Activated gamma-delta T cell treated with anti-CD3 and anti-CD28 coated beads, Interleukin-2, amount 50 U/mL, for 16 hours (primary cell): ENCODE measurements around the gene TESK2.
"Not testable (repeated sequence)": the region's sequence is repeated elsewhere in the genome, so short reads cannot be mapped to it uniquely, and the experiment has no call there.

Source experiments
- DNase-seq: peaks from one replicate; pipeline ENCODE4 v3.0.0-alpha.2; 2020; ENCODE audit warnings: low read depth

Gene TESK2

DNA sequence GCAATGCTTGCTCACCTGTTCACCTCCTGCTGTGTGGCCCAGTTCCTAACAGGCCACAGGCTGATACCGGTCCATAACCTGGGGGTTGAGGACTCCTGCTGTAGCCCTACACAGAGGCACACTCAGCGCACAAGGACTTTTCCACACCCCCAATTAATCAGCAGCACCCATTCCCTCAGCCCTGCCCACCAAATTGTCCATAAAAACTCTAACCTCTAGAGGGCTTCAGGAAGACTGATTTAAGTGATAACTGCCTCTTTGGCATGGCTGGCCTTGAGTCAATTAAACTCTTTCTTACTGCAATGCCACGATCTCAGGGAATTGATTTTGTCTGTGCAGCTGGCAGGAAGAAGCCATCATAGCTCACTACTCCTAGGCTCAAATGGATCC lies 79.5 kb downstream of the TESK2 start:
- DNase-seq, result no peak

DNA sequence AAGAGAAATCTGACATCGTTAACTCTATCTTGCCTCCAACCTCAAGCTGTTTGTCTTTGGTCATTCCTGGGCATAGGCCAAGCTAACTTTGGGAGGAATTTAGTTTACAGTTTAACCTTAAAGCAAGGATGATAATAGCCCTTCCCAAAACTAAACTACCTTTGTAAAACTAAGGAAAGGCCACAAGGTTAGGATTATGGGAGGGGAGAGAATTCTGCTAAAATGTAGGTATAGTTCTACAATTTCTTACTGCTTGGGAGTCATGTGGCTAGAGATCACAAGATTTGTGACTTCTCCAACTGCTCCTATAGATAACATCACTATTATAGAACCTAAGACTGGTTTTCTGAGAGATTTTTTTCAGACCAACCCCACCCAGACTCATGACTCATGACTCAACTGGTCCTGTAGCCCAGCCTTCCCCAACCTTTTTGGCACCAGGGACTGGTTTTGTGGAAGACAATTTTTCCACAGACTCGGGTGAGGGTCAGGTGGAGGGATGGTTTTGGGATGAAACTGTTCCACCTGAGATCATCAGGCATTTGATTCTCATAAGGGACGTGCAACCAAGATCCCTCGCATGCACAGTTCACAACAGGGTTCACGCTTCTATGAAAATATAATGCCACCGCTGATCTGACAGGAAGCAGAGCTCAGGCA lies 80.0 kb downstream of the TESK2 start:
- no peak for DNase-seq

DNA sequence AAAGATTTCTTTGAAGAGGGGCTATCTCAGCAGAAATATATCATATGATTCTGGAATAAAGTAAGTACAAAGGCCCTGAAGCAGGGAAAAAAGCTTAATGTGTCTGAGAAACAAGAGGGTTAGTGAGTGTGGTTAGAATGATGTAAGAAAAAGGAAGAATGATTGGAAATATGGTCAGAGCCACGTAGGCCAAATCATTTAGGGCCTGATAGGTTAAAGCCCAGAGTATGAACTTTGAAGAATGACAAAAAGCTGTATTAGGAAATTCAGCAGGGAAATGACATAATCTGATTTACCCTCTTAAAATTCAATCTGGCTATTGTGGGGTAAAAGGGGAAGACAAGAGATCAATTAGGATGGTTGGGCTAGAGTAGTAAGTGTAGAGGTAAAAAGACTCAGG lies 81.7 kb downstream of the TESK2 start:
- no peak for DNase-seq

DNA sequence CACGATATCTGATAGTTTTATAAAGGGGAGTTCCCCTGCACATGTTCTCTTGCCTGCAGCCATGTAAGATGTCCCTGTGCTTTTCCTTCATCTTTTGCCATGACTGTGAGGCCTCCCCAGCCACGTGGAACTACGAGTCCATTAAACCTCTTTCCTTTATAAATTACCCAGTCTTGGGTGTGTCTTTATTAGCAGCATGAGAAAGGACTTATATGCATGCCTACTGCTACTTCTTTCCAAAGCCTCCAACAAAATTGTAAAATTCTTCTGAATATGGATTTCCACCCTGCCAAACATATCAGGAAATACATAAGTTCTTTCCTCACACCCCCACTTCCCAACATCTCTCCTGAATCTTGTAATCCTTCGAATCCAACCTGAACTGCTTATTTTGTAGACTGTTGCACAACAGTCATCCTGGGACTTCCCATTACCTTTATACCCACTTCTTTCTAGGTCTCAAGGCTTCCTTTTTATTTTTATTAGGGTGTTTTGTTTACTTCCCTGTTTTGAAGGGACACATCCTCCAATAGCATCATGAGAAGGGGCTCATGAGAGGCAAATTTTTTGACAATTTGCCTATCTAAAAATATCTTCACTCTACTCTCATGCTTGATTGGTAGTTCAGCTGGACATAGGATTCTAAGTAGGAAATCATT lies 83.2 kb downstream of the TESK2 start:
- no peak for DNase-seq

DNA sequence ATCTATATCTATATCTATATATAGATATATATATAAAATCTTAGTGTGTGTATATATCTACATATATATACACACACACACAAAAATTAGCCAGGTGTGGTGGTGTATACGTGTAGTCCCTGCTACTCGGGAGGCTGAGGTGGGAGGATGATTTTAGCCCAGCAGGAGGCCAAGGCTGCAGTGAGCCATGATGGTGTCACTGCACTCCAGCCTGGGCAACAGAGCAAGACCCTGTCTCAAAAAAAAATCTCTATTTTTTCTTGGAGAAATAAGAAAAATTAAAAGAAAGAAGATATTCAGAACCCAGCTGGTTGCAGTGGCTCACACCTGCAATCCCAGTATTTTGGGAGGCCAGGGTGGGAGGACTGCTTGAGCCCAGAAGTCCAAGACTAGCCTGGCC lies 85.3 kb downstream of the TESK2 start:
- no peak for DNase-seq

DNA sequence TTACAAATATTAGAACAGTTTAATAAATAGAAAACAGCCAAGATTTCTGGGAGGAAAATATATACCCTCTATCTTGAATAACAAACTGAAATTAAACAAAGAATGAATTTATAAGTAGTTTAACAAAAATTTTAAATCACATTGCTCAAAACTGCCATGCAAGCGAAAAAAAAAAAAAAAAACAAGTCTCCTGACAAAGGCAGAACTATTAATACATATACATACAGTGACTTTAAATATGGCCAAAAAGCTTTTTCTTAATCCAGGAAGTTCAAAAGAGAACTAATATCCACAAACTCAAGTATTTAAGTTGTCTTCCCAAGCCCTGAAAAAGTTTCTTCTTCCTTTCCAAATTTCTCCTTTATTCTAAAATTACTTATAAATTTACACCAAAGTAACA lies 87.2 kb downstream of the TESK2 start:
- DNase-seq, result no peak

DNA sequence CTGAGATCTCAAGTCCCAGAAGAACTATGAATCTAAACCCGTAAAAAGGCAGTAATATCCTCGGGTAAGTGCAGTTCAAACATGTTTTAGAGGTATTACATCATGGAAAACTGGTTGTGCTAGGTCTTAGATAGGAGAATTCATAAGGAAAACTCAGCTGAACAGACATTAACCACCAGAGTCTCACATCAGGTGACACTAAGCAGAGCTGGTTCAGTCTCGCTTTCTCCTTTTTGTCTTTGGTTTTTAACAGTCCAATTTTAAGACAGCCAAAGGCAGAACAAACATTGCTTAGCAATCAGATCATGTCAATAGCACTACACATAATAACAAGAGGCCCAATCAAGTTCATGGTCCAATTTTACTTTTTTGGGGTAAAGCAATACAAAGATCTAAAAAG lies 87.7 kb downstream of the TESK2 start:
- no peak for DNase-seq

DNA sequence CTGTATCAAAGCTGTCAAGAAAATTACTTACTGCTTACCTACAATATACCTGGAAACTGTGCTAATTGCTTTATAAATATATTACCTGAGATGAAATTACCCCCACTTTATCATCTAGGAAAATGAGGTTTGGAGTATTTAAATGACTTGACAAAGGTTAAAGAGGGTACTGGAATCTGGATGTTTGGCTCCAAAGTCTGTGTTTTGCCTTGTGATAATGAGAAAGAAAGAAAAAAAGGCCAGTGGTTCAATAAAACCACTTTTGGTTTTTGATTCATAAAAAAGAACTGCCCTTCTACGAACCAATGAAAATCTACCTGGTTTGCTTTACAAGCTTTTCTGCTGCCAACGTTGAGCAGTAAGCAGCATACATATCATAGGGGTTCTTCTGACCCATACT lies 89.4 kb downstream of the TESK2 start:
- DNase-seq, result no peak

DNA sequence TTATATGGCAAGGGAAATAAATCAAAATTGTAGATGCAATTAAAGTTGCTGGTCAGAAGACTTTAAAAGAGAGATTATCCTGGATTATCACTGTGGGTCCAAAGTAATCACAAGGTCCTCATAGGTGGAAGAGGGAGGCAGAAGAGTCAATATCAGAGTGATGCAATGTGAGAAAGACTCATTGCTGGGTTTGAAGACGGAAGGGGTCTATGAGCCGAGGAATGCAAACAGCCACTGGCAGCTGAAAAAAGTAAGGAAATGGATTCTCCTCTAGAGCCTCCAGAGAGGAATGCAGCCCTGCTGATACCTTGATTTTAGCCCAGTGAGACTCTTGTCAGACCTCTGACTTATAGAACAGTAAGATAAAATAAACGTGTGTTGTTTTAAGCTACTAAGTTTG lies 90.9 kb downstream of the TESK2 start:
- no peak for DNase-seq

DNA sequence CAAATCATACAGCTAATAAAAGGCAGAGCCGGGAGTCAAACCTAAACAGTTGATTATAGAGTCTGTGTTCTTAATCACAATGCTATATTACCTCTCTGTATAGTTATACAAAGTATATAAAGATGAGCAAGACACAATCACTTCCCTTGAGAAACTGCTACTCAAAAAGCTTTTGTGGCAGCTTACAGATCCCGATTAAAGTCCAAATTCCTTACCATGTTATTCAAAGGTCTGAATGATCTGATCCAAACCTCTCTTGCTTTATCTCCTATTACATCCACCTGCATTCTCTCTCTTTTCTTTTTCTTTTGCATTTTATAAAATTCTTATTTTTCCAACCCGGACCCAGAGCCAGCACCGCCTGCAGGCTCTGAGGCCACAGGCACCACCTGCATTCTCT lies 93.7 kb downstream of the TESK2 start:
- no peak for DNase-seq

DNA sequence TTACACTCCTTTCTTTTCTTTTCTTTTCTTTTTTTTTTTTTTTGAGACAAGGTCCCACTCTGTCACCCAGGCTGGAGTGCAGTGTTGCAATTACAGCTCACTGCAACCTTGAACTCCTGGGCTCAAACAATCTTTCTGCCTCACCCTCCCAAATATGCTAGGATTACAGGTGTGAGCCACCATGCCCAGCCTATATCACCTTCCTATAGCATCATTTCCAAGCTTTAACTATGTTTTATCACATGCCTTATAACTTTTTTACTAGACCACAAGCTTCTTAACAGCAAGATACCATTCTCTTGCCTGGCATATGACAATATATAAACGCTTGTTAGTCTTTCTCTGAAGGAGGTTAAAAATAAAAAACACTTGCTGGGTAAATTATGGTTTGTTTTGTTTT lies 95.4 kb downstream of the TESK2 start:
- DNase-seq, result no peak

DNA sequence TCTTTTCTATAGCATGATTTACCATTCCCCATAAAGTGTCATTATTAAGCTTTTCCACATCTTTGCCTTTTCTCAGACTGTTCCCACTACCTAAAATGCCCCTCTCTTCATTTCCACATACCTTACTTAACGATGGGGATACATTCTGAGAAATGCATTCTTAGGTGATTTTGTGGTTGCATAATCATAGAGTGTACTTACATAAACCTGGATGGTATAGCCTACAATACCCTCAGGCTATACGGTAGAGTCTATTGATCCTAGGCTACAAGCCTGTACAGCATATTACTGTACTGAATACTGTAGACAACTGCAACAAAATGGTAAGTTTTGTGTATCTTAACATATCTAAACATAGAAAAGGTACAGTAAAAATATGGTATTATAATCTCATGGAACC lies 95.9 kb downstream of the TESK2 start:
- DNase-seq, result no peak

DNA sequence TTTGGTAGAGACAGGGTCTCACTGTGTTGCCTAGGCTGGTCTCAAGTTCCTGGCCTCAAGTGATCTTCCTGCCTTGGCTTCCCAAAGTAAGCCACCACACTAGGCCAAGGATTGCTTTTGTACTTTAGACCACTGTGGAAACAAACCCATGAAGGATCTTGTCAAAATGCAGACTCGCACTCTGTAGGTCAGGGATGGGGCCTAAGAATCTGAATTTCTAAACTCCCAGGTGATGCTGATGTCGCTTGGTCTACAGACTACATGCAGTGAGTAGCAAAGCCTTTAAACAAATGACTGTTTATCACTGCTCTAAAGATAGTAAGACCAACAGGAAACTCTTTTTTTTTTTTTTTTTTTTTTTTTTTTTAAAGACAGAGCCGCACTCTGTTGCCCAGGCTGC lies 96.6 kb downstream of the TESK2 start:
- DNase-seq, result no peak

DNA sequence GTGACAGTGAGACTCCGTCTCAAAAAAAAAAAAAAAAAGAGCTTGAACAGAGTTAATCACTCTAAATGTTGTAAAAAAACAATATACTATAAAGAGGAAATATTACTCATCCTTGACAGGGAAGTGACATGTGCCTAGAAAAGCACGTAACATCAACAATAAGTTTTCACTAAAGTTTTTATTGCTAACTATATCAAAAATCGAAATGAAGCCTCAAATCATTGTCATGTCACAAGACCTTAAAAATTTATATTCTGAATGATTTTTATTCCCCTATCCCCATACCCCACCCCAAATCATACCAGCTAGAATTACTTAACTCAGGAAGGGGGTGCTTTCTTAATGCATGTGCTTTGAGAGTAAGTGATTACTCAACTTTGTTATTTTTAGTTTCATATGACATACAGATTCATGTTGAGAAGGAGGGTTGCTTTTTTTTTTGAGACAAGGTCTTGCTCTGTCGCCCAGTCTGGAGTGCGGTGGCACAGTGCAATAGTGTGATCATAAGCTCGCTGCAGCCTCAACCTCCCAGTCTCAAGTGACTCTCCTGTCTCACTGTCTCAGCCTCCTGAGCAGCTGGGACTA lies 97.2 kb downstream of the TESK2 start:
- peak; percentile 6 for DNase-seq

DNA sequence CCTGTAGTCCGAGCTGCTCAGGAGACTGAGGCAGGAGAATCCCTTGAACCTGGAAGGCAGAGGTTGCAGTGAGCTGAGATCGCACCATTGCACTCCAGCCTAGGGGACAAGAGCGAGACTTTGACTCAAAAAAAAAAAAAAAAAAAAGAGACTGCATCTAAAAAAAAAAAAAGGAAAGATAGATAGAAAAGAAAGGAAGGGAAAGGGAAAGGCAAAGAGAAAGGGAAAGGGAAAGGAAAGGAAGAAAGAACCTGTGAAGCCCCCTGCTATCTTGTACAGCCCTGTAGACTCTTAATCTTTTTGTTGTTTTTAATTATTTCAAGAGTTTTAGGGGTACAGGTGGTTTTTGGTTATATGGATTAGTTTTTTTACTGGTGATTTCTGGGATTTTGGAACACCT lies 104.7 kb downstream of the TESK2 start:
- DNase-seq, result no peak

DNA sequence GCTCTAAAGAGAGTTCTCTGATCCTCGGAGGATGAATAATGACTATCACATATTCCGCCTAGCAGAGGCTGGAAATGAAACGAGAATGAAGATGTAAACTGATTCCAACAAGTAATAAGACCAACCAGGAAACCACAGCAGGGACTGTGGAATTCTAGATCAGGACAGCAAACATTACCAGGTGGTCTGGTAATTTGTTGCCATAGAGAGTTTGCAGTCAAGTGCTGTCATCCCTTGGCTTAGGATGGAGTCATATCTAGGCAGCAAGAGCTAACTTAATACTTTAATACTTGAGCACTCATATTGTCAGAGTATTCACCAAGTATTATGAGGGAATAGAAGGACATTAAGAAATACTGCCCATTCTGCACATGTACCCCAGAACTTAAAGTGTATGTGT lies 105.7 kb downstream of the TESK2 start:
- no peak for DNase-seq

DNA sequence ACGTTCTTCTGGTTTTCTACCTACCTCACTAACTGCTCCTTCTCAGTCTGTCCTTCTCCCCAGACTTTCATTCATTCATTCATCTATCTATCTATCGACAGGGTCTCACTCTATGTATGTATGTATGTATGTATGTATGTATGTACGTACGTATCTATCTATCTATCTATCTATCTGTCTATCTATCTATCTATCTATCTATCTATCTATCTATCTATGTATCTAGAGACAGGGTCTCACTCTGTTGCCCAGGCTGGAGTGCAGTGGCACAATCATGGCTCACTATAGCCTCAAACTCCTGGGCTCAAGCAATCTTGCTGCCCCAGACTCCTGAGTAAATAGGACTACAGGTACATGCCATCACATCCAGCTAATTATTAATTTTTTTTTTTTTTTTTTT lies 106.8 kb downstream of the TESK2 start:
- DNase-seq, result not testable (repeated sequence)

DNA sequence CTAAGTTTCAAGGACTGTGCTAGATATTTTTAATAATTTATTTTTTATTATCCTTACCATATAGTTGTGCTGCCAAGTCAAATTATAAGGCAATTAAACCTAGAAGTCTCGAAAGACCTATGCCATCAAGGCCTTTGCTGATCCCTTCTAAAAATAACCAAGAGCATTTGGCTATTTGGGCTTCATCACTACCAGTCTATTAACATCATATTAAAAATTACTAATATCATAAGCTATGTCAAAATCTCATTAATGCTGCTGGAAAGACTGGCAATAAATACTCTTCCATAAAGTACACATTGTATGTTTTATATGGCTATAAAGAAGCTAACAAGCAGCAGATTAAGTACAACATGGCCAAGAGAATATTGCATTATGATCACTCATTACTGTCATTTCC lies 107.8 kb downstream of the TESK2 start:
- no peak for DNase-seq

DNA sequence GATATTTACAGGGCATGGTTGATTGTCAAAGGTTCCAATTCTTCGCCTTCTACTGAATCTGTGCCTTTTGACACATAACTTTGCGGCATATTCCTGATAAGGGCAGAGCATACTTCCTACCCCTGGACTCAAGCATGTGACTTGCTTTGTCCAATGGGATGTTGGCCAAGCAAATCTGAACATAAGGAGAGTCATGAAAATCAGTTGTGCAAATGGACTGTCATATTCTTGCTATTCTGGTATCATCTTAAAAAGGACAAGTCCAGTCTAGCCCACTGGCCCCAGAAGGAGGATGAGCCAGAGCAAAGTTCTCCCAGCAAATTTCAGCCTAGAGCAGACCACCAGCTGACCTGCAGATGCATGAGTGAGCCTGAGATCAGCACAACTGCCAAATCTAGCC lies 109.7 kb downstream of the TESK2 start:
- no peak for DNase-seq

DNA sequence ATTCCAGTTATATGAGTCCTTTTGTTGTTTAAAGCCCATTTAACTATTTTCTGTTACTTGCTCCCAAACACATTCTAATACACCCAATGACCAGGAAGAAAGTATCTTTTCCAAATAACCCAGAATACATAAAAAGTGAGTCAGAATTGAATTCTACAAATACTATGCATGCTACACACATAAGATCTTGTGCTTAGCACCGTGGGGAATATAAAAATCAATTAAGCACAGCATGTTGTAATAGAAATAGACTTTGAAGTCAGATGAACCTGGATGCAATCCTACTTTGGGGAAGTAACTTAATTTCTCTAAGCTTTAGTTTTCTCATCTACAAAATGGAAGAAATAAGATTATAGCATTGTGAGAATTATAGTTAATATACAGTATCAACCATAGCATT lies 110.2 kb downstream of the TESK2 start:
- no peak for DNase-seq

DNA sequence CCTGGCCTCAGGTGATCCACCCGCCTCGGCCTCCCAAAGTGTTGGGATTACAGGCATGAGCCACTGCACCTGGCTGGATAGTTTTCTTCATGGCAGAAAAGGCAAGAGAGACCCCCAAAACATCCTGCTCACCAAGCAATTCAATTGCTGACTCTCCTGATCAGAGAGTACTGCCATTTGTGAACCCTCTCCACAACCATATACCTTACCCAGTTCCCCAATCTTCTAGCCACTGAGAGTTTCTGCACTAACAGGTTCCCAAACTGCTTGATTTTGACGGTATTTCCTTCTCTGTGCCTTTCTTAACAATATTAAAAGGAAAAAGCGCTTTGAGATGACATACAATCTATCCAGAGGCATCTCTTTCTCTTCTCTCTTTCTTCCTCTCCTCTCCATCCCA lies 110.8 kb downstream of the TESK2 start:
- no peak for DNase-seq

DNA sequence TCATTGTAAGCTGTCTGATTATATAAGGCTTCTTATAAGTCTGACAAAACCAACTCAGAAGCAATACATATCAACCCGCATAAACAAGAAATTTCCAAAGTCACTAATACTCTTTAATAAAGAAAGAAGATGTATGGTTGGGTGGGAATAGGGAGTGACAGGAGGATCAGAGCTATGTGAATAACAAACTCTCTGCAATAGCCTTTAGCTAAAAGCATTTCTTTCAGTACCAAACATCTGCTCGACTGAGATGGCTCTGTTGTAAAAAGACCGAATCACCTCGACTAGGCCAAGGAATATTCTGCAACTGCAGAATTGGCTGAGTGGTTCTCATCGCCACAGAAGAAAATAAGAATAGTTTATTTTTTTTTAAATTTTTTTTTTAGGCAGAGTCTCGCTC lies 111.4 kb downstream of the TESK2 start:
- no peak for DNase-seq

DNA sequence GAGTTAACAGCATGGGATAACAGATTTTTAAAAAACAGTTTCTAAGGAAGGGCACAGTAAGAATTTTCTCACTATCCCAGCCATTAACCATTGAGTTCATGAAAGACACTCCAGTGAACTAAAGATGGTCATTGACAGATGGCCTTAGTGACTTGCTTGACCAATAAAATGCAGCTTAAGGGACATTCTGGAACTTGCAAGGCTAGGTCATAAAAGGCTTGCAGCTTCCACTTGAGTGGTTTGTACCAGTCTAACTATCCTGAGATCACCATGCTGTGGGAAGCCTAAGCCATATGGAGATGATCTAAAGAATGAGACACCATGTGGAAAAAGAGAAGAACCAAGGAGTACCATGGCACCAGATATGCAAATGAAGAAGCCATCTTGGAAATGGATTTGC lies 112.8 kb downstream of the TESK2 start:
- no peak for DNase-seq
